Measurements from ENCODE around the gene FAM3B. TPM values are rescaled to one million over a fixed set of nuclear protein-coding genes. Genes with fewer than 3 reads are reported as not detected.

Gene FAM3B
- total and polyA plus RNA-seq, 2 of the 4 experiments (the other 2 are of a cell fraction) = not detected

GRCh38 chr21:41396558-41397075, 80.0 kb downstream of the FAM3B start:
- H4K8ac ChIP-seq (ENCODE audit: low read depth in 2 of 2, low read length in 2 of 2) = no peak overlapping the region
- no peak for TF ChIP-seq CTCF (conservative IDR thresholded peaks at IDR 0.05; ENCODE audit: low read depth, low read length)
- TF ChIP-seq MXI1 (IDR thresholded peaks at IDR 0.05; ENCODE audit: borderline replicate concordance, low read depth, low read length) = no peak
- no peak for TF ChIP-seq NFE2L2 (IDR thresholded peaks at IDR 0.05; ENCODE audit: low read depth, low read length)
- no peak for TF ChIP-seq CHD1 (IDR thresholded peaks at IDR 0.05; ENCODE audit: low read depth, low read length)
- TF ChIP-seq BHLHE40 (IDR thresholded peaks at IDR 0.05; ENCODE audit: low read depth, low read length) = no peak
- TF ChIP-seq RFX5 (IDR thresholded peaks at IDR 0.05; ENCODE audit: low read depth, low read length) = no peak

More at GRCh38 chr21:41396558-41397075, 80.0 kb downstream of the FAM3B start:
- Histone ChIP-seq H3K27ac (ENCODE audit: insufficient read depth, low read length) (no peak overlapping the region), H3K18ac (ENCODE audit: low read depth, low read length) (no peak overlapping the region), H3K9me1 (ENCODE audit: insufficient read depth, low read length) (no peaks in the 10 kb centered on the region), H2AK5ac (ENCODE audit: low read depth, low read length) (no peak overlapping the region), H3K4ac (ENCODE audit: low read depth, low read length) (no peak overlapping the region), H2BK5ac (ENCODE audit: low read depth, low read length, poor library complexity, severe bottlenecking) (no peak overlapping the region), H3K4me2 (ENCODE audit: low read depth, low read length) (no peak overlapping the region), H2AFZ (replicated peaks; ENCODE audit: low read length, poor library complexity) (no peak overlapping the region), H2BK15ac (ENCODE audit: low read depth, low read length) (no peak overlapping the region), H3K9ac (ENCODE audit: low read depth, low read length) (no peak overlapping the region), H3K4me1 (ENCODE audit: control insufficient read depth, insufficient read depth, low read length) (no peaks in the 10 kb centered on the region), H4K5ac (ENCODE audit: low read depth, low read length) (no peak overlapping the region), H3K14ac (replicated peaks; ENCODE audit: low read depth, low read length) (no peak overlapping the region), H3K27me3 (ENCODE audit: control insufficient read depth, insufficient read depth, low read length) (peaks cover 3% of the 10 kb centered on the region; the same call in 1 of the 2 replicates), H3K79me1 (ENCODE audit: low read depth in 1 of 2, low read length in 2 of 2) (no peaks in the 10 kb centered on the region), H3K23ac (ENCODE audit: low read depth, low read length) (no peak overlapping the region), H4K20me1 (ENCODE audit: insufficient read depth, low read length) (no peaks in the 10 kb centered on the region), H2BK120ac (ENCODE audit: low read depth, low read length) (no peak overlapping the region), H2AK9ac (replicated peaks; ENCODE audit: low read depth, low read length, poor library complexity) (no peak overlapping the region), H3K4me3 (ENCODE audit: insufficient read depth, low read depth, low read length) (no peak overlapping the region), H2BK20ac (ENCODE audit: low read depth, low read length) (no peak overlapping the region), H3K9me3 (ENCODE audit: control insufficient read depth, insufficient read depth, low read length) (no peaks in the 10 kb centered on the region), H3K36me3 (ENCODE audit: control insufficient read depth, insufficient read depth, low read length) (no peaks in the 10 kb centered on the region), H4K91ac (ENCODE audit: insufficient read depth, low read depth, low read length) (no peak overlapping the region), H3K56ac (ENCODE audit: extremely low read depth, insufficient read depth, low read length) (no peak overlapping the region)
- ChIA-PET CTCF (no interaction called here), POLR2A (ENCODE audit: unreplicated experiment) (interaction anchor here (0.6 kb wide), 1 partner anchor 20 kb away, joined by 4 read pairs; no protein-coding TSS in a partner anchor)
- intact Hi-C loops (cut with micrococcal nuclease) (no loop called here), dilution Hi-C loops (cut with HindIII; ENCODE audit: low sequenced_read_pairs, unreplicated experiment) (no loop called here), in situ Hi-C loops (cut with MboI; ENCODE audit: low sequenced_read_pairs) (no loop called here)
- WGBS, 2 experiments (ENCODE audit: extremely low coverage in 2 of 2, insufficient read length in 1 of 2) = 23% methylated on average over 2 of the region's 7 CpGs; no CpG with 5 or more reads in 1 of the 2 experiments
- DNase-seq = no peak
- ATAC-seq (ENCODE audit: low read depth) = no peak; the same call in 1 of the 2 replicates
- BruUV-seq (replicated peaks) = no TSS peak

Data from IMR-90 (cell line).